Fibroblast of lung (primary cell): ENCODE data around the gene PPP1CC. TPM values are rescaled to one million over a fixed set of nuclear protein-coding genes. Genes with fewer than 3 reads are reported as not detected.
"Not testable (repeated sequence)": the region's sequence is repeated elsewhere in the genome, so short reads cannot be mapped to it uniquely, and the experiment has no call there.

Experiments used
- DNase-seq, 2 donors: peaks; one replicate each; pipeline versions ENCODE4 v3.0.0 to v3.0.0-alpha.2; 2010; ENCODE audit warnings: low read depth in 2 of 2
- H2AFZ ChIP-seq: 2 replicates; pipeline ENCODE4 v1.5.1; 2012; ENCODE audit warnings: low read length, control low read depth, inconsistent platforms
- H3K27ac ChIP-seq: 2 replicates; pipeline ENCODE4 v1.5.1; 2011; ENCODE audit warnings: low read length, control low read depth; ENCODE audit not compliant: insufficient read depth
- H3K27me3 ChIP-seq: 2 replicates; pipeline ENCODE4 v1.5.1; 2011; ENCODE audit warnings: mild to moderate bottlenecking, low read length; ENCODE audit not compliant: control insufficient read depth, insufficient read depth
- H3K36me3 ChIP-seq: 2 replicates; pipeline ENCODE4 v1.5.1; 2011; ENCODE audit warnings: low read length; ENCODE audit not compliant: control insufficient read depth, insufficient read depth
- H3K4me1 ChIP-seq: 2 replicates; pipeline ENCODE4 v1.5.1; 2011; ENCODE audit warnings: low read length; ENCODE audit not compliant: control insufficient read depth, insufficient read depth; ENCODE audit errors: extremely low read depth
- H3K4me2 ChIP-seq: 2 replicates; pipeline ENCODE4 v1.5.1; 2011; ENCODE audit warnings: low read length, control low read depth; ENCODE audit not compliant: insufficient read depth; ENCODE audit errors: extremely low read depth
- H3K4me3 ChIP-seq, 4 experiments: fragments of 200-600 bp in 1 of 4; sonication (generic) in 1 of 4; replicated peaks in 1 of 4; 2 replicates each; pipeline ENCODE4 v1.5.1; 2011 to 2016; ENCODE audit warnings: low read length in 4 of 4, low read depth in 3 of 4, mild to moderate bottlenecking in 3 of 4, control low read depth in 2 of 4, inconsistent platforms in 1 of 4, mixed read lengths in 1 of 4; ENCODE audit not compliant: insufficient read depth in 1 of 4; ENCODE audit errors: control extremely low read depth in 1 of 4
- H3K79me2 ChIP-seq: 2 replicates; pipeline ENCODE4 v1.5.1; 2012; ENCODE audit warnings: mild to moderate bottlenecking, low read length, inconsistent platforms; ENCODE audit not compliant: control insufficient read depth, insufficient read depth
- H3K9ac ChIP-seq: 2 replicates; pipeline ENCODE4 v1.5.1; 2011; ENCODE audit warnings: mild to moderate bottlenecking, low read length, control low read depth; ENCODE audit not compliant: insufficient read depth
- H3K9me3 ChIP-seq: 2 replicates; pipeline ENCODE4 v1.5.1; 2012; ENCODE audit warnings: low read depth, low read length; ENCODE audit not compliant: control insufficient read depth, insufficient read depth
- H4K20me1 ChIP-seq: 2 replicates; pipeline ENCODE4 v1.5.1; 2011; ENCODE audit warnings: low read length; ENCODE audit not compliant: control insufficient read depth, insufficient read depth; ENCODE audit errors: extremely low read depth
- EZH2 ChIP-seq: IDR thresholded peaks from 2 replicates; pipeline ENCODE4 v1.5.1; 2012; ENCODE audit warnings: low read length, control low read depth, mild to moderate bottlenecking; ENCODE audit errors: missing control alignments
- polyA plus RNA-seq, 2 donors: library from polyadenylated mRNA; depleted of rRNA in 1 of 2; stranded (reverse) in 1 of 2; unstranded in 1 of 2; fragments of >200 nt; gene quantifications; 2 replicates each; pipeline ENCODE4 v1.2.1, GENCODE V29; 2011 to 2012; ENCODE audit warnings: missing spikeins in 1 of 2
- total RNA-seq: library from RNA; depleted of rRNA; stranded (reverse); fragments of >200 nt; gene quantifications from 2 replicates; pipeline ENCODE4 v1.2.1, GENCODE V29; 2014
- TF ChIP-seq, protein P1 (sequence below), 2 donors: IDR thresholded peaks in 1 of 2; conservative IDR thresholded peaks in 1 of 2; 1 replicate in 1 of 2; 2 replicates in 1 of 2; pipeline ENCODE4 v1.5.1; 2011 to 2012; ENCODE audit warnings: low read length in 2 of 2, control low read depth in 1 of 2, inconsistent platforms in 1 of 2, low read depth in 1 of 2, mild to moderate bottlenecking in 1 of 2

PPP1CC gene
- total and polyA plus RNA-seq, 2 donors (not counting 1 experiment from before 2014, with no cell fraction given): 110 to 112 TPM

DNA sequence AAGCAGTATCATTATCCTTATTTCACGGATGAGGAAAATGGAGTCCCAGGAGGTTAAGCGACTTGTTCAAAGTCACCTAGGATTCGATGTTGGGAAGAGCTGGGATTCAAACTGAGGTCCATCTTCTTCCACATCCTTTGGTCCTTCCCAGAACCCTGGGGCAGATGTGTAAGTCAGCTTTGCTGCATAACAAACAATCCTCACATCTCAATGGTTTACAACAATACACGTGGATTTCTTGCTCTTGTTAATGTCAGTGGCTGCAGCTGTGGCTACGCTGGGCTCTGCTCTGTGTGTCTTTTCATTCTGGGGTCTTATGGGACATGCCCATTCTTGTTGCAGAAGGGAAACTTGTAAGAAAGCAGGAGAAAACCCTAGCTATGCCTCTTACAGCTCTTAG is 26.3 kb upstream of the PPP1CC start:
- TF ChIP-seq EZH2: no peak
- TF ChIP-seq, protein P1, sequence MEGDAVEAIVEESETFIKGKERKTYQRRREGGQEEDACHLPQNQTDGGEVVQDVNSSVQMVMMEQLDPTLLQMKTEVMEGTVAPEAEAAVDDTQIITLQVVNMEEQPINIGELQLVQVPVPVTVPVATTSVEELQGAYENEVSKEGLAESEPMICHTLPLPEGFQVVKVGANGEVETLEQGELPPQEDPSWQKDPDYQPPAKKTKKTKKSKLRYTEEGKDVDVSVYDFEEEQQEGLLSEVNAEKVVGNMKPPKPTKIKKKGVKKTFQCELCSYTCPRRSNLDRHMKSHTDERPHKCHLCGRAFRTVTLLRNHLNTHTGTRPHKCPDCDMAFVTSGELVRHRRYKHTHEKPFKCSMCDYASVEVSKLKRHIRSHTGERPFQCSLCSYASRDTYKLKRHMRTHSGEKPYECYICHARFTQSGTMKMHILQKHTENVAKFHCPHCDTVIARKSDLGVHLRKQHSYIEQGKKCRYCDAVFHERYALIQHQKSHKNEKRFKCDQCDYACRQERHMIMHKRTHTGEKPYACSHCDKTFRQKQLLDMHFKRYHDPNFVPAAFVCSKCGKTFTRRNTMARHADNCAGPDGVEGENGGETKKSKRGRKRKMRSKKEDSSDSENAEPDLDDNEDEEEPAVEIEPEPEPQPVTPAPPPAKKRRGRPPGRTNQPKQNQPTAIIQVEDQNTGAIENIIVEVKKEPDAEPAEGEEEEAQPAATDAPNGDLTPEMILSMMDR (conservative IDR thresholded peaks at IDR 0.05 in 1 of 2, IDR thresholded peaks at IDR 0.05 in 1 of 2; ENCODE audit: low read depth in 1 of 2, low read length in 2 of 2): no peak
- H3K4me1 ChIP-seq: no peaks in the 10 kb centered on the region

DNA sequence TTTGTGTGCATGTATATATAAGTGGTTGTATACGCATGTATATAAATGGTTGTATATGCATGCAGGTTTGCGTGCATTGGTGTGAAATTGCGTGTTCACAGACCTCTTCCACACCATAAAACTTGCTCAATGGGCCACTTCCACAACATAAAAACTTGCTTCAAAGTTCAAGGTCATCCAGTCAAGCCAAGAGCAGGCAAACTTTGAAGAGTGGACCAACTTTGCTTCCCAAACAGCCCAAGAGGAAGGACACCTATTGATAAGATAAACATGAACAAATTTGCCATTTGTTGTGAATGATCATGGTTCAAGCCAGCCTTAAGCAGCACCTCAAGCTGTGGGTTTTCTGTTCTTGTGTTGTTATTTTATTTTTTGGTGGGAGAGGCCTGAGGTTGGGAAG is 25.2 kb upstream of the PPP1CC start:
- DNase-seq: no peak
- Histone ChIP-seq H3K4me2 (no peak overlapping the region), H4K20me1 (no peaks in the 10 kb centered on the region), H3K4me3 (no peak overlapping the region), H3K27me3 (no peaks in the 10 kb centered on the region), H3K27ac (no peak overlapping the region), H3K9ac (no peak overlapping the region), H3K79me2 (no peaks in the 10 kb centered on the region), H3K4me1 (no peaks in the 10 kb centered on the region), H3K9me3 (no peaks in the 10 kb centered on the region), H3K36me3 (no peaks in the 10 kb centered on the region), H2AFZ (no peak overlapping the region)
- TF ChIP-seq EZH2: no peak
- TF ChIP-seq, protein P1 (conservative IDR thresholded peaks at IDR 0.05 in 1 of 2, IDR thresholded peaks at IDR 0.05 in 1 of 2; ENCODE audit: low read depth in 1 of 2, low read length in 2 of 2): no peak

More for the DNA sequence above, 26.3 kb upstream of the PPP1CC start:
- no peaks in the 10 kb centered on the region for H3K27me3 ChIP-seq
- H3K4me3 ChIP-seq: no peak overlapping the region
- H3K36me3 ChIP-seq: no peaks in the 10 kb centered on the region
- H4K20me1 ChIP-seq: no peaks in the 10 kb centered on the region
- H3K9ac ChIP-seq: no peak overlapping the region
- H2AFZ ChIP-seq: no peak overlapping the region
- no peak overlapping the region for H3K4me2 ChIP-seq
- H3K79me2 ChIP-seq: no peaks in the 10 kb centered on the region
- H3K27ac ChIP-seq: no peak overlapping the region
- no peak for DNase-seq
- H3K9me3 ChIP-seq: no peaks in the 10 kb centered on the region

DNA sequence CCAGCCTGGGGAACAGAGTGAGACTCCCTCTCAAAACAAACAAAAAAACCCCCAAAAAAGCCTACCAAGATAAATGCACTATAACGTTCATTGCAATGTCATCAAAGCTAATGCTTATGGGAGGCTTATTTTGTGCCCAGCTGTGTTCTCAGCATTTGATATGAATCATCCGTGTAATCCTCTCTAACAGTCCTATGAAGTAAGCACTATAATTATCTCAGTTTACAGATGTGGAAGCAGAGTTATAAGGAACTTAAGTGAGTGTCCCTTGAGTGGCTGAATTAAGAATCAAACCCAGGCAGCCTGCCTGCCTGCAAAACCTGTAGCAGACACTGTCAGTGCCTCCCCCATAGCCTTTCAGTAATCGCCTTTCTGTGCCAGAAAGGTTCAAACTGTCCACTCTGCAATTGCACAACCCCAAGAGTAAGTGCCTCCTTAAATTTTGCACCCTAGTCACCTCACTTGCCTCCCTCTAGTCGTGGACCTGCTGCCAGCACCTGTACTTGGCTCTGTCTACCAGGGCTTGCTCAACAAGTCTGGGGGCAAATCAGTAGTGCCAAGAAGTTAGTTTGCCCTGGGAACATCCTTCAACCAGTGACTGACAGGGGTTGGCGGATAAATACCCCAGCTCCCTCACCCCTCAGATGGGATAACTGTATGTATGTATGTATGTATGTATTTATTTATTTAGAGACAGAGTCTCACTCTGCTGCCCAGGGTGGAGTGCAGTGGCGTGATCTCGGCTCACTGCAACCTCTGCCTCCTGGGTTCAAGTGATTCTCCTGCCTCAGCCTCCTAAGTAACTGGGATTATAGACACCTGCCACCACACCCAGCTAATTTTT is 23.8 kb upstream of the PPP1CC start:
- H4K20me1 ChIP-seq: no peaks in the 10 kb centered on the region
- no peak overlapping the region for H3K9ac ChIP-seq
- no peaks in the 10 kb centered on the region for H3K9me3 ChIP-seq
- no peaks in the 10 kb centered on the region for H3K4me1 ChIP-seq
- H3K79me2 ChIP-seq: no peaks in the 10 kb centered on the region
- H3K27me3 ChIP-seq: no peaks in the 10 kb centered on the region
- no peak overlapping the region for H3K27ac ChIP-seq
- H3K36me3 ChIP-seq: no peaks in the 10 kb centered on the region
- H2AFZ ChIP-seq: no peak overlapping the region
- TF ChIP-seq, protein P1 (conservative IDR thresholded peaks at IDR 0.05 in 1 of 2, IDR thresholded peaks at IDR 0.05 in 1 of 2; ENCODE audit: low read depth in 1 of 2, low read length in 2 of 2): no peak
- no peak for TF ChIP-seq EZH2
- H3K4me2 ChIP-seq: no peak overlapping the region
- DNase-seq: peak in 1 of 2 donors; percentile 35
- H3K4me3 ChIP-seq: no peak overlapping the region

DNA sequence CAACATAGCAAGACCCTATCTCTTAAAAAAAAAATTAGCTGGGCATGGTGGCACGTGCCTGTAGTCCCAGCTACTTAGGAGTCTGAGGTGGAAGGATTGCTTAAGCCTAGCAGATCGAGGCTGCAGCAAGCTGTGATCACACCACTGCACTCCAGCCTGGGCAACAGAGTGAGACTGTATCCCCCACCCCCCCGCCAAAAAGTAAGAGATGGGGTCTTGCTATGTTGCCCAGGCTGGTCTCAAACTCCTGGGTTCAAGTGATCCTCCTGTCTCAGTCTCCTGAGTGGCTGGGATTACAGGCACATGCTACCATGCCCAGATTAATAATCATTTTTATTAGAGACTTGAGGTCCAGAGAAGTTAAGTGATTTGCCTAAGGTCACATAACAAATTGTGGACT is 22.9 kb upstream of the PPP1CC start:
- not testable (repeated sequence) for H3K4me2 ChIP-seq, H3K4me3 ChIP-seq, H3K79me2 ChIP-seq, H4K20me1 ChIP-seq, H3K4me1 ChIP-seq, H3K9ac ChIP-seq, DNase-seq, H3K36me3 ChIP-seq, H3K27ac ChIP-seq, H3K27me3 ChIP-seq, H2AFZ ChIP-seq, H3K9me3 ChIP-seq
